ENCODE data around the gene SLC17A5.

The SLC17A5 gene

DNA sequence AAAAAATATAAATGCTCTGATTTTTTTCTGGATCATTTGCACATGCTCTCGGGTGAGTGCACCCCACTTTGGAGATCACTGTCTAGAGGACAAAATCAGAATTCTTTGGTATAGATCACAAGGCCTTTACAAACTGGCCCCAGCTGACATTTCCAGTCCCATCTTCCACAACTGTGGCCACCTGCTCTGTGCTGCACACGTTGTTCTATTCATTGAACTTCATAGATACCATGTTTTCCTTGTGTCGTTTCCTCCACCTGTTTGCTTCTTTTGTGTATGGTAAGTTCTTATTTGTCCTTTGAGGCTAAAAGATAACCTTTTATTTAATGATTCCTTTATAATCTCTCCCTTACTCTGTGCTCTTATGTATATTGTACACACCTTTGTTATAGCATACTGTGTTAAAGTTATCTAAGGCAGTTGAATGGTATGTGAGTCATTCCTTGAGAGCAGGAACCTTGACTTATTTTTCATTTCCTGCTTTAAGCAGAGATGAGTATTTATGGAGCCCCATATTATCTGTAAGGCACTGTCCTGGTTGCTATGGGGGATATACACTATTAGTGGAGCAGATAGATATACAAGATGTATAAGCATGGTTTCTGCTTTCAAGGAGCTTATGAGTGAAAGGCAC, 12.0 kb upstream of the SLC17A5 start:
- H3K4me3 ChIP-seq (replicated peaks; ENCODE audit: low read depth, low read length) = no peak overlapping the region
- TF ChIP-seq, protein P1, sequence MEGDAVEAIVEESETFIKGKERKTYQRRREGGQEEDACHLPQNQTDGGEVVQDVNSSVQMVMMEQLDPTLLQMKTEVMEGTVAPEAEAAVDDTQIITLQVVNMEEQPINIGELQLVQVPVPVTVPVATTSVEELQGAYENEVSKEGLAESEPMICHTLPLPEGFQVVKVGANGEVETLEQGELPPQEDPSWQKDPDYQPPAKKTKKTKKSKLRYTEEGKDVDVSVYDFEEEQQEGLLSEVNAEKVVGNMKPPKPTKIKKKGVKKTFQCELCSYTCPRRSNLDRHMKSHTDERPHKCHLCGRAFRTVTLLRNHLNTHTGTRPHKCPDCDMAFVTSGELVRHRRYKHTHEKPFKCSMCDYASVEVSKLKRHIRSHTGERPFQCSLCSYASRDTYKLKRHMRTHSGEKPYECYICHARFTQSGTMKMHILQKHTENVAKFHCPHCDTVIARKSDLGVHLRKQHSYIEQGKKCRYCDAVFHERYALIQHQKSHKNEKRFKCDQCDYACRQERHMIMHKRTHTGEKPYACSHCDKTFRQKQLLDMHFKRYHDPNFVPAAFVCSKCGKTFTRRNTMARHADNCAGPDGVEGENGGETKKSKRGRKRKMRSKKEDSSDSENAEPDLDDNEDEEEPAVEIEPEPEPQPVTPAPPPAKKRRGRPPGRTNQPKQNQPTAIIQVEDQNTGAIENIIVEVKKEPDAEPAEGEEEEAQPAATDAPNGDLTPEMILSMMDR (IDR thresholded peaks at IDR 0.05; ENCODE audit: low read length, missing control alignments) = no peak
- peak; percentile 34 for DNase-seq (ENCODE audit: low read depth)

DNA sequence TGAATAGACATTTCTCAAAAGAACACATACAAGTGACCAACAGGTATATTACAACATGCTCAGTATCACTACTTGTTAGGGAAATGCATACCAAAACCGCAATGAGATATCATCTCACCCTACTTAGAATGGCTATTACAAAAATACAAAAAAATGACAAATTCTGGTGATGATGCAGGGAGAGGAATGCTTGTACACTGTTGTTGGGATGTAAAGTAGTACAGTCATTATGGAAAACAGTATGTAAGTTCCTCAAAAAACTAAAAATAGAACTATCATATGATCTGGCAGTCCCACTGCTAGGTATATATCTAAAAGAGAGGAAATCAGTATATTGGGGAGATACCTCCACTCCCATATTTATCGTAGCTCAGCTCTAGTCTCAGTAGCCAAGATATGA, 10.9 kb upstream of the SLC17A5 start:
- H3K4me3 ChIP-seq (replicated peaks; ENCODE audit: low read depth, low read length) = no peak overlapping the region
- TF ChIP-seq, protein P1 (IDR thresholded peaks at IDR 0.05; ENCODE audit: low read length, missing control alignments) = no peak
- no peak for DNase-seq (ENCODE audit: low read depth)

DNA sequence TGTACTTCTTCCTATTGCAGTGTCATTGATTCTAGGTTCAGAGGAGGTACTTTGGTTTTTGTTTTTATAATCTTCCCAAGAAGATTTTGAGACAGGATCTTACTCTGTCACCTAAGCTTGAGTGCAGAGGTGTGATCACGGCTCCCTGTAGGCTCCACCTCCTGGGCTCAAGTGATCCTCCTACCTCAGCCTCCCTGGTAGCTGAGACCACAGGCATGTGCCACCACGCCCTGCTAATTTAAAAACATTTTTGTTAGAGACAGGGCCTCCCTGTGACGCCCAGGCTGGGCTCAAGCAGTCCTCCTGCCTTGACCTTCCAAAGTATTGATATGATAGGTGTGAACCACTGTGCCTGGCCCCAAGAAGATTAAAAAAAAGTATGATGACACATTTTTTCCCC, 3.4 kb upstream of the SLC17A5 start:
- no peak overlapping the region for H3K4me3 ChIP-seq (replicated peaks; ENCODE audit: low read depth, low read length)
- TF ChIP-seq, protein P1 (IDR thresholded peaks at IDR 0.05; ENCODE audit: low read length, missing control alignments) = no peak
- no peak for DNase-seq (ENCODE audit: low read depth)

- TF ChIP-seq, protein P1 (IDR thresholded peaks at IDR 0.05; ENCODE audit: low read length, missing control alignments) = no peak
- no peak for DNase-seq (ENCODE audit: low read depth)
- no peak overlapping the region for H3K4me3 ChIP-seq (replicated peaks; ENCODE audit: low read depth, low read length)
Observed at GRCh38 chr6:73656531-73657145, 2.8 kb upstream of the SLC17A5 start.

DNA sequence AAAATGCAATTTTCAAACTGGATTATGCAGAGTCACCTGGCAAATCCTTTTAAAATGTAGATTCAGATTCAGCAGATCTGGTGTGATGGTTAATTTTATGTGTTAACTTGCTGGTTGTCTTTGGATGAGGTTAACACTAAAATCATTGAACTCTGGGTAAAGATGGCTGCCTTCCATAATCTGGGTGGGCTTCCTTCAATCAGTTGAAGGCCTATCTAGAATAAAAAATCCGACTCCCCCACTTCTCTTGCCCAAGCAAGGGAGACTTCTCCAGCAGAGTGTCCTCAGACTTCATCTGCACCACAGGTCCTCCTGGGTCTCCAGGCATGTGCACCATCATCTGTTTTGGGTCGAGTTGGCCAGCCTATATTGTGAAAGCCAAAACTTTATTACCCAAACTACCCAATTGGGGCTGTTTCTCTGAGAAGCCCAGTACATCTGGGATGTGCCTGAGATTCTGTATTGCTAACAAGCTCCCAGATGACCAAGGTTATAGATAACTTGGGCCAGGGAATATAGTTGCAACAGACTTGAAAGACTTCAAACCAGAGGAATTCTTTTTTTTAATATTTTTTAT, 1.6 kb upstream of the SLC17A5 start:
- TF ChIP-seq, protein P1 (IDR thresholded peaks at IDR 0.05; ENCODE audit: low read length, missing control alignments) = no peak
- DNase-seq (ENCODE audit: low read depth) = no peak
- H3K4me3 ChIP-seq (replicated peaks; ENCODE audit: low read depth, low read length) = no peak overlapping the region

DNA sequence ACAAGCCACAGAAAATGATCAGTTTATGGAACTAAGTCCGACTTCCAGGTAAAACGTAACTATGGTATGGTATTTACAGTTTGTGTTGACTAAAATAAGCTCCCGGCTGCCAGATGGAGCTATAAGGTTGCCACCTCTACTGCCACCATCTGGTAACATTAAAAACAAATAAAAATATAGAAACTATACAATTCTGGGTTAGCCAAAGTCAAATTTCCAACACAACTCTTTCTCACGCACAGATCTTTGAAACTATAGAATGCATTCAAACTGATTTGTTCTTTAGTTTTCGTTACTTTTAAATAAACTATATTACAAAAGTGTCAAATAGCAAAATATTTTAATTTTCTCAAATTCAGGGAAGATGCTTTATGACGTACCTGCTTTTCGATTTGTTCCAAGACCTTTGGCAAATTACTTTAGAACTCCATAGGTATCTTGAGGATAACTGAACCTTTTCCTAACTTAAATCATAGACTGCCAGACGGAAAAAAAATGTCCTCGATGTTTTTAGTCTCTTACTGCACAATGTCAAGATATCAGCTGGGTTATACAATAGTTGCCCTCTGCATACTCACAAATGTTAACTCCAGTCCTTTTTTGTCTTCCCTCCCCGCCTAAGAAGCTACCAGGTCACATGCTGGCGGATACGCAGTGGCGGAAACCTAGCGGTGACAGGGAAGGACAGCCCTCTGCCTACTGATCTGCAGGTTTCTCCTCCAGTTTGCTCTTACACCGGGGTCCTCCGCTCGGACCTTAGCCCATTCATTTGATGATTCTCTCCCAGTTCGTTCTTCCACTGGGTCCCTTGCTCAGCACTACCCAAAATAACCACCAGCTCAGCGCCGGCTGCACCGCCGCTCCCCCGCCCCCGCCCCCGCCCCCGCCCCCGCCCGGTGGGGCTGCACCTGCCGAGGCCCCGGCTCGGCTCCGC, 888 bp downstream of the SLC17A5 start:
- DNase-seq (ENCODE audit: low read depth) = peak; percentile 66
- TF ChIP-seq, protein P1 (IDR thresholded peaks at IDR 0.05; ENCODE audit: low read length, missing control alignments) = peak; percentile 56
- peak overlapping the region; percentile 74 for H3K4me3 ChIP-seq (replicated peaks; ENCODE audit: low read depth, low read length)

Measured in fibroblast of pulmonary artery (primary cell).